ENCODE results near the gene RARA.
A peak's percentile ranks its signal among the peaks of the same experiment; 100 is the strongest.

The RARA gene

GRCh38 chr17:40283662-40284061 lies 25.3 kb upstream of the RARA start:
- Histone ChIP-seq H3K27ac (no peak overlapping the region), H3K4me3 (ENCODE audit: low read depth in 1 of 2, low read length in 1 of 2) (no peak overlapping the region)
- no peak for TF ChIP-seq CTCF (IDR thresholded peaks at IDR 0.05)

GRCh38 chr17:40284085-40284713 lies 24.8 kb upstream of the RARA start:
- H3K4me3 ChIP-seq (ENCODE audit: low read depth in 1 of 2, low read length in 1 of 2): no peak overlapping the region
- peaks cover 15% of the 10 kb centered on the region in 2 experiments for H3K4me1 ChIP-seq (ENCODE audit: control insufficient read depth in 1 of 2, insufficient read depth in 1 of 2, low read depth in 1 of 2, low read length in 1 of 2)
- TF ChIP-seq CTCF (IDR thresholded peaks at IDR 0.05): no peak
- peak overlapping the region; percentile 50 for H3K27ac ChIP-seq
- no peaks in the 10 kb centered on the region for H3K27me3 ChIP-seq
- peaks cover 49% of the 10 kb centered on the region for H3K36me3 ChIP-seq
- no peaks in the 10 kb centered on the region for H3K9me3 ChIP-seq

More at GRCh38 chr17:40283662-40284061, 25.3 kb upstream of the RARA start:
- peaks cover 54% of the 10 kb centered on the region for H3K36me3 ChIP-seq
- no peaks in the 10 kb centered on the region for H3K27me3 ChIP-seq
- peaks cover 14% of the 10 kb centered on the region in 2 experiments for H3K4me1 ChIP-seq (ENCODE audit: control insufficient read depth in 1 of 2, insufficient read depth in 1 of 2, low read depth in 1 of 2, low read length in 1 of 2)
- H3K9me3 ChIP-seq: no peaks in the 10 kb centered on the region

- Histone ChIP-seq H3K9me3 (no peaks in the 10 kb centered on the region), H3K27ac (peak overlapping the region; percentile 62), H3K36me3 (peaks cover 26% of the 10 kb centered on the region), H3K27me3 (no peaks in the 10 kb centered on the region), H3K4me1 (ENCODE audit: control insufficient read depth in 1 of 2, insufficient read depth in 1 of 2, low read depth in 1 of 2, low read length in 1 of 2) (peaks cover 15% of the 10 kb centered on the region in 2 experiments), H3K4me3 (ENCODE audit: low read depth in 1 of 2, low read length in 1 of 2) (no peak overlapping the region)
- TF ChIP-seq CTCF (IDR thresholded peaks at IDR 0.05): no peak
Observed at GRCh38 chr17:40286473-40286872, 22.5 kb upstream of the RARA start.

DNA sequence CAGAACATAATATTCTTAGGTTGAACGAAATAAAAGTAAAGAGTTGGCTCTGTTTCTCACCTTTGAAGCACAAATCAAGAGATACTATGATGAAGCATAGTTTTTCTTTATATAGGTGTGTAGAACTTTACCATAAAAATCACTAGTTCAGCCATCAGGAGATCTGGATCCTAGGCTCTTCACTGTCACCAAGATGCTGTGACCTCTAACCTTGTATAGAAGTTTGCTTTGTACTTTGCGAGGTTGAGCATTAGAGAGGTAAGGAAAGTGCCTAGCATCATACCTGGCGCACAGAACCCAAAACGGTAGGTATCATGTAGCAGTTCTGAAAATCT lies 21.9 kb upstream of the RARA start:
- Histone ChIP-seq H3K27ac (peak overlapping the region; percentile 62), H3K27me3 (no peaks in the 10 kb centered on the region), H3K4me1 (ENCODE audit: control insufficient read depth in 1 of 2, insufficient read depth in 1 of 2, low read depth in 1 of 2, low read length in 1 of 2) (peaks cover 15% of the 10 kb centered on the region in 2 experiments), H3K4me3 (ENCODE audit: low read depth in 1 of 2, low read length in 1 of 2) (peak overlapping the region; percentile 59 to 73), H3K36me3 (peaks cover 21% of the 10 kb centered on the region), H3K9me3 (no peaks in the 10 kb centered on the region)
- TF ChIP-seq CTCF (IDR thresholded peaks at IDR 0.05): no peak

GRCh38 chr17:40287494-40288369 lies 21.2 kb upstream of the RARA start, which contains the start of gene CDC6:
Gene CDC6, plus strand, starts transcription at chr17:40287879. Its CDS starts 1,542 bp downstream, at chr17:40289421.
- TF ChIP-seq CTCF (IDR thresholded peaks at IDR 0.05): no peak
- H3K4me1 ChIP-seq (ENCODE audit: control insufficient read depth in 1 of 2, insufficient read depth in 1 of 2, low read depth in 1 of 2, low read length in 1 of 2): peaks cover 15% of the 10 kb centered on the region in 2 experiments
- peak within 1 kb of the TSS; percentile 62 for H3K27ac ChIP-seq
- H3K4me3 ChIP-seq (ENCODE audit: low read depth in 1 of 2, low read length in 1 of 2): peak within 1 kb of the TSS; percentile 59 to 73
- no peaks in the 10 kb centered on the region for H3K9me3 ChIP-seq
- H3K36me3 ChIP-seq: peaks cover 15% of the 10 kb centered on the region
- H3K27me3 ChIP-seq: no peaks in the 10 kb centered on the region

All from neutrophil (primary cell).